NOMO-1 treated with DMSO at 0.1 percent for 48 hours (cell line): Measurements from ENCODE around the gene EXOC4.

Experiments used
- DNase-seq: peaks from one replicate; lab custom pipeline; 2025; ENCODE audit not compliant: unreplicated experiment; lab: John Stamatoyannopoulos, UW

The EXOC4 gene

DNA sequence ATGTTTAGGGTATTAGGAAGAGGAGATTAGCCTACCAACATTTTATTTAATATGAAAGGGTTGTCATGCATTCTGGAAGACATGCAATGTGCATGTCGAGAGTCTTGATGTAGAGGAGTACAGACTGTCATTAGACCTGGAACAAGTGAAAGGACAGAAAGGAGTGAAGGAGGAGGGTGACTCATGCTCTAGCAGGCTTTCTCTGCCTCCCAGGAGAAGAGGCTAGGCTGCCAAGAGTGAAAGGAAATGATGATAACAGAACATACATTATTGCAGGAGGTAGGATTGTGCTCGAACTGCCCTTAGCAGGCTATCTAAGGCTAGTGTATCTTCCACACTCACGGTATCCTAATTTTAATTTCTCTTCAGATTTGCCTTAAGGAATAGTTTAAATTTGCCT lies 228.8 kb downstream of the EXOC4 start:
- no peak for DNase-seq

DNA sequence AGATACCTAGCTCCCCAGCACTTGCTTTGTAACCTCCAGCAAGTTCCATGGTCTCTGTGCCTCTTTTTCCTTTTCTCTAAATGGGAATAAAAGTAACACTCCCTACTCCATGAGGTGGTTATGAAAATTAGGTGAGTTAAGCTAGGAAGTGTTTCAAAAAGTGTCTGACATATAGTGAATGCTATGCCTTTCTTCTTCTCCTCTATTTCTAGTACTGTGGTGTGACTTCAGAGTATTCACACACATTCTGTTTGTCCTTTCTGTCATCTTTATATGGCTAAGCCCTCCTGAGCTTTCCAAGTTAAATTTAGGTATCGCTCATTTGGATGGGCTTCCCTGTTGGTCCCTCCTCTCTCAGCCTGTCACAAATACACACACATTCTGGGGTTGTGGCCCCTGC lies 229.7 kb downstream of the EXOC4 start:
- DNase-seq, result no peak

DNA sequence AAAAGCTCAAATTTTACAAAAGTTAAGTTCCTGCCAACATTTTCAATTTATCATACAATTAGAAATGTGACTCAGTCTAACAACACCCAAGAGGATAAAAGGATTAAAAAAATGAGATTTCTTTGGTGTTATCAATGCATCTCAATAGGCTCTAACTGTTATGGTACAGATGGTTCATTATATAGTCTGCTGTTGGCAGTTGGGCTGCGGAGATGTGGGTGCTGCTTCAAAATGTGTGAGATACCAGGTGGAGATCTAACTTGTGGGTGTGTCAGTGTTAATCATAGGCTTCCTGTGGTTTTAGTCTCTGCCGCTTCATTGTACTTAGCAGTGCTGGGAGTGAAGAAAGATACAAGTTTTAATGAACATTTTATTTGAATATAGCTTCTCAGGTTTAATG lies 231.2 kb downstream of the EXOC4 start:
- no peak for DNase-seq

DNA sequence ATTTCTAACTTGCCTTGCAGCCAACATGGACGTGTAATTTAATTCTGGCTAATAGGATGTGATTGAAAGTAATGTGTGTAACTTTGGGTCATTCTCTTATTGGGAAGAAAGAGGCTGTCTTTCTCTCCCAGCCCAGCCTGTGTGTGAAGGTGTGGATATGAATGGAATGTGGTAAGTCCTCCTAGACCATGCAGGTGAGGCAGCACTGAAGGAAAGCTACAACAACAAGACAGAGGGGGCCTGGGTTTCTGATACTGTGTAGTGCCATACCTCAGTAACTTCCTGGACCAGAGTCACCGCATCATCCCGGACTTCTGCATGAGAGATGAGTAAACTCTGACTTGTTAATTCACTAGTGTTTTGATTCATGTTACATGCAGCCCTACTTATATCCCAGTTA lies 237.0 kb downstream of the EXOC4 start:
- no peak for DNase-seq

DNA sequence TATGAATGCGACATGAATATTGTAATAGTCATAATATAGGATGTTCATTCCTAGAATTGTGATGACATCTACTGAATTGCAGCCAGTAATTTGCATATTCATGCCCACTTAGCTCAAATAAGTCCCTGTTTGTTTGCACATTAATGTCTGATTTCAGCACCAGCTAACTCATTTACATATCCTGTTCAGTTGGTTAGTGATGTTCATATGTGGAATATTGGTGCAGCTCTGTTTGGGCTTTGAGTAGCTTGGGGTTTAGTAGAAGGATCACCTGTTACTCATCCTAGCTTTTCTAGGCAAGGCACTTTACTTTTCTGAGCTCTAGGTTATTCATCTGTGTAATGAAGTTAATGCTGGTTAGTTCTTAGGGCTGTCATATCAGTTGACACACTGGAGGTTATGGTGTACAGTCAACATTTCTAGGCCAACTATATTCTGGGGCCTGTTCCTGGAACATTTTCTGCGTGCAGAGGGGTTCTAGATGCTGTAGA lies 238.4 kb downstream of the EXOC4 start:
- DNase-seq, result no peak

DNA sequence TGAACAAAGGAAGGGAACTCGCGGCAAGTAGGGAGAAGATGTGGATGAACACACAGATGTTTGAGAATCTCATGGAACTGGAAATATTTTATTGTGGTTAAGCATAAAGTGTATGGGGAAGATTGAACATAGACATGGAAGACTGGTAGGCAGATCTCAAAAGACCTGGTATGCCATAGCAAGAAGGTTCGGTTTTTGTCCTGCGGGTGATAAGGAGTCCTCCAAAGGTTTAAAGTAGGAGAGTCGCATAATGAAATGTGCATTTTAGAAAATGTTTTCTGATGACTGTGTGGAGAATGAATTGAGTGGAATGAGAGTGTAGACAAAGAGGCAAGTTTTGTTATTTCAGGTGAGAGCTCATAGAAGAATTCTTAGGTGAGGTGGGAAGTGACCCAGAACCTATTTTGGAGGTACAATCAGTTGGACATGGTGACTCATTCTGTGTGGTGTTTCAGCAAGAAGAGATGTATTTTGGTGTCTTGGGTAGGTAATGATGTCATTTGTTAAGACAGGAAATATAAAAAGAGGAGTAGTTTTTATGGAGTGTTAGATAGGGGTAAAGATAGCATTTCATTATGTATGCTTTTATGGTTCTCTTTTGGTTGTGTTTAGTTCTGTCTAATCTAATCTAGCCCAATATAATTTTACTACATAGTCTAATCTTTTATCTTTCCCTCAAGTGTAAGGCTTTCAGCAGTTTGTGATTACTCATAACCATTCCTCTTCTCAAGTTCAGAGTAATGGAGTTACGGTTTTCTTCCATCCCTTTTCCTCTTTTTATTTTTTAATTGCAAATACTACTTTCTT lies 239.2 kb downstream of the EXOC4 start:
- no peak for DNase-seq

DNA sequence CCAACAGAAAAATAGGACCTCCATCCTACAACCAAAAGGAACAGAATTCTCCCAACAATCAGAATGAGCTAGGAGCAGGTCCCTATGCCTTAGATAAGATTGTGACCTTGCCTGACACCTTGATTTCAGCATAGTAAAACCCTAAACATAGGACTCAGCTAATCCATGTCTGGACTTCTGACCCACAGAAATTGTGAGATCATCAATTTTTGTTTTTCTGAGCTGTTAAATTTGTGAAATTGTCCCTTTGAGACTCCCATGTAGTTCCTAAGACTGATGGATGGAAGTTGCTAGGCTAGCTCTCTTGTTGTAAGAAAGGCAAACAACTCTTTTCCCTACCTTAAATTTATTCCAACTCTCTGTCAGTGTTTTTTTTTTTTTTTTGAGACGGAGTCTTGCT lies 244.2 kb downstream of the EXOC4 start:
- no peak for DNase-seq

DNA sequence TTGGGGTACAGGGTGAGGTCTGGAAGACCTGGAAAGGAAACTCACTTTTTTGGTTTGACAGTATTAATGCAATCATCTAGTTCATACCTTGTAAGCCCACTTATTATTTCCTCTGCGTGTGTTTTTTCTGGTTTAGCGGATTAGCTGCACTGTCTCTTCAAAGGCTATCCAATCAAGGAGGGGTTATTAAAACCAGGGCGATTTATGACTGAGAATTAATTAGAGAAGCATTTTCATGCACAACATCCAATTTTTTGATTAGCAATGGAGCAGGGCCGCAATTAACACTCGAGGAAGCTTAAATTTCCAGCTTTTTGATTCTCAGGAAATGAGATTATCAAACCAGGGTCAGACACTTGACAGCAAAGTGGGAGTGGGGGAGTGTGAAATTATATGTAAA lies 248.9 kb downstream of the EXOC4 start:
- no peak for DNase-seq

DNA sequence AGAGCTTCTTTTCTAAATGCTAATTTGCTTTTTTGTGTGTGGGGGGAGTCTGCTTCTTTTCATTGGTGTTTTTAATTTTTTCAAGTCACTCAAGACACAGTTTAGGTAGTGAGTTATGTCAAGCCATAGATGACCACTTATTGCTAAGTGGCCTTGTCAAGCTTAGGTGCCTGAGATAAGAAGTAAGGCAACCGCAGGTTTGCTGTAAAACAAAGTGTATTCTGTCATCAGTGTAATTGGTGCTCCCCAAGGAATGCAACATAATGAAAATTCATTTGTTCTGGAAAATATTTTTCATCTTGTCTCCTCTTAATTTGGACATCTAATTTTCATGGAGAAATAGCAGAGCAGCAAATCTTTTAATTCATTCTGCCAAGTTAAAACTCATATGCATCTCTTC lies 249.6 kb downstream of the EXOC4 start:
- no peak for DNase-seq

DNA sequence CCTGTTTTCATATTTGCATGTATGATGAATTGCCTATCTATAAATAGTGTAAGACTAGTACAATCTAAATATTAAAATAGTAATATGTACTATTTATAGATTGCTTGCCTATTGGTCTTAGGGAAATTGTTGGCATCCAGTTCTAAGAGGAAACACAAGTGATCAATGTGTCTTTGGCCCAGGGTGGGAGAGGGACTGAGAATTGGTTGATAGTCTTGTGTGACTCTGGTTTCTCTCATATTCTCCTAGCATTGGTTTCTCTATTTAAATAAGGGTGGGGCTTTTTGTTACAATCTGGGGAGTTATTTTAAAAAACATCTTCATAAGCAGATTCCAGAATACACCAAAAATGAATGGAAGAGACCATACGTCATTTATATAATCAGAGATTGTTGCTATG lies 250.1 kb downstream of the EXOC4 start:
- DNase-seq, result no peak

DNA sequence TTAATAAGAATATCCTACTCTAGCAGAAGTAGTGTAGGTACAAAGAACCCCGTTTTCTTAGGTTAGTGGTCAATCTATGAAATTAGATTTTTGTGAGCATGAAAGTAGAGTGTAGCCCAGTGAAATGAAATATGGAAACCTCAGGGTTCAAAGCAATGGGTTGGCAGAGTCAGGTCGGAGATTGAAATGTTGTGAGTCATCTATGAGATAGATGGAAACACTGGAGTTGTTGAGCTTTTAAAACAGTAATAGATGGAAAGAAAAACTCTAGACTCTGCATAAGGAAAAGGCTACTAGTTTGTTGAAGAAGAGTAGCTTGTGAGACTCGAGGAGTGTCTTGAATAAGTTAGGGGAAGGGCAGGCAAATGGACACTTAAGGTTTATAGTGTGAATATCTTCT lies 251.9 kb downstream of the EXOC4 start:
- no peak for DNase-seq

DNA sequence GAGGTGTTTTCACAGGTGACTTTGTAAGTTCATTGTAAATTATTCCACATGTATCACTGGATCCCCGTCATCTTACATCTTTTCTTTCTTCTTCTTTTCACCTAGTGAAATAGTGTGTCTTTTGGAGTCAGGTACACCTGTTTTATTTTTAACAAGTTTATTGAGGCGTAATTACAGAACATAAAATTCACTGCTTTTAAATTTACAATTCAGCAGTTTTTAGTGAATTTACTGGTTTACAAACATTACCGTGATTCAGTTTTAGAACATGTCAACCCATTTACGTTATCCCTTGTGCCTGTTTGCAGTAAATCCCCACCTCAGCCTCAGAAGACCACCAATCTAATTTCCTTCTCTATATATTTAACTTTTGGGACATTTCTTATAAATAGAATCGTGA lies 256.9 kb downstream of the EXOC4 start:
- no peak for DNase-seq

DNA sequence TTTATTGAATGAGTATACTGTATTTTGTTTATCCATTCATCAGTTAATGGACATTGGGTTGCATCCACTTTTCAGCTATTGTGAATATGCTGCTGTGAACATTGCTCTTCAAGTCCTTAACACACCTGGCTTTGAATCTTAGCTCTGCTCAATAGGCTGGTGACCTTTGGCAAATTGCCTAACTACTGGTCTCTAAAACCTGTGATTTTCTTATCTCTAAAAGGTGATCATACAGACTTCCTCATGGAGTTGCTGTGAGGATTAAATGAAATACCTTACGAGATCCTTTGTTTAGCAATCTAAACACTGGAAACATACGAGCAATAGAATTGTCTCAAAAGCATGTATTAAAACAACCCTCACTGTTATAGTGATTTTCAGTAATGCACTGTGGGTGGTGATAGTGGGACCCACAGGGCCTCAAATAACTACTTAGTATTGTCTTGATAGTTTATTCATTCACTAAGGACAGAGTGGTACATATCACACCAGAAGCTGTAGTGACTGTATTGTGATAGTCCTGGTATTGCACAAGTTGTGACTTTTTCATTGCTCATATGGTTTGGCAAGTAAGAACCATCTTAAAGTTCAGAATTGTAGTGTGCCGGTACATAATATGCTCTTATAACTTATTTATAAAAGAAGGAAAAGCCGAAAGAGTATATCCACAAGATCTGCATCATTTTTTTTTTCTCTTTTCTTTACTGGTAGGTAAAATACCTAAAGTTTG lies 257.6 kb downstream of the EXOC4 start:
- no peak for DNase-seq

DNA sequence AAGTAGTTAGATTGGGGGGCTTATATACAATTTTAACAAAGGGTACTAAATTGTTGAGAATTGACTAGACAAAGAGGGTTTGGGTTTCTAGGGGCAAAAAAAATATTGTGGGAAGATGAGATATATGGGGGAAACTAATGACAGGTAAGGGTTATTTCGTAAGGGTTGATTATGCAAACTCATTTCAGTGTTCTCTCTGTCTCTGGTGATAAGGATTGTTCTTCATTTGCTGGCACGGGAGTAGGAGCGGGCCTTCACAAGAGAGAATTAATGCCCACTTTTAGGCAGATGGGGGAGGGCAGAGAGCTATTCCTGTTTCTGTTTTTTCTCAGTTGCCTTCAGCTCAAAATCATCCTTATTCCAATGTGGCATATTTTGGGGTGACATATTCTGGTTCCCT lies 258.4 kb downstream of the EXOC4 start:
- peak; percentile 3 for DNase-seq

DNA sequence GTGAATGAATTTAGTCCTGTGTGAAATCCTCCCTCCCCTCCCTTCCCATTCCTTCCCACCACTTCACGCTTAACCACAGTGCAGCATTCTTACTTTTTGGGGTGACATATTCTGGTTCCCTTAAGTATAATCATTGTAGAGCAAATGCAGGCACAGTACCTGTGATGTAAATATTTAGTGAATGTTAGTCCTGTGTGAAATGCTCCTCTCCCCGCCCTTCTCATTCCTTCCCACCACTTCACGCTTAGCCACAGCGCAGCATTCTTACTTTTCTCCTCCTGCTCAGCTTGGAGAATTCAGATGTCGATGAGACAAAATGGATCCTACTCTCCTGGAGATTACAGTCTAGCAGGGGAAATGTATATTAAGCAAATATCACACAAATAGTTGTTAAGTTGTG lies 258.8 kb downstream of the EXOC4 start:
- DNase-seq, result no peak

DNA sequence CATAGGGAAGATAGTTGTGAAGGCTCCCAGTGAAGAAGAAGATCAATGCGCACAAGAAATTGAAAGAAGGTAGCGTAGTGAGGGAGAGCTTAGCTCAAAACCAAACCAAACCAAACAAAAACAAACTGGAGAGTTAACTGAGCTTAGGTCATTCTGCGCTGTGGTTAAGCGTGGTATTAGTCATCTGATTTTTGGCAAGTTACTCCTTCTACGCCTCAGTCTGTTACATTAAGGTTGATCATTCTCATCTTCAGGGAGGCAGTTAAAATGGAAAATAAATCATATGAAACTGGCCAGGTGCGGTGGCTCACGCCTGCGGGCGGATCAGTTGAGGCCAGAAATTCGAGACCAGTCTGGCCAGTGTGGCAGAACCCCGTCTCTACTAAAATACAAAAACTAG lies 259.7 kb downstream of the EXOC4 start:
- no peak for DNase-seq

DNA sequence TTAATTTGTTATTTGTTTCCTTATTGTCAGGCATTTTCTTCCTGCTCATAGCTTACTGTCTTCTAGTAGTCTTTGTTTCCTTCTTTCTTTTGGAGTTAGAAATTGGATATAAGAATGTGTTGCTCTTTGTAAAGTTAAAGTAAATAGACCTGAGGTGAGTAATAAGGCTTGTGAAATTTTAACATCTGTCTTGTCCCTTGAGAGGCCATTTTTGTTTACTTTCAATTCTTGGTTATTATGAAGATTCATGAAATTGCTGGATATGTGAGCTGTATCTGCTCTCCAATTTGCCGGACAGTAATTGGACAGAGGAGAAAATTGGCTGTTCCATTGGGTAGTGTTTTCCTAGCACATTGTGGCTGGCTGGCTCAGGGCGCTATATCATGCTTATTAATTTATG lies 260.7 kb downstream of the EXOC4 start:
- DNase-seq, result no peak

DNA sequence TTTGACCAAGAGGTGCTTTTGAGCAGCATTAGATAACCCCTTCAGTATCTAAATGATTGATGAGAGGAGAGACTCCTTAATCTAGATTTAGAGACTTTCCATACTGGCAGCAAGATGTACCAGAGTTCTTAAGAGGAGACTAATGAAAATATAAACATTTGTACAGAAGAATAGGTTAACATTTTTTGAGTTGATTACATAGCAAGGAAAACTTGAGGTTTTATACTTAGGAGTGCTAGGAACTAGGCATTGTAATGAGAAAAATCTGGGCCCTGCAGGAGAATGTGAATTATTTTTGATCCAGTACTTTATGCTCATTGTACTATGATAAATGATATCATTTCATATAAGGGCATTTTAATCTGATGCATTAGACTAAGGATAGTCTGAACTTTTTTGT lies 261.7 kb downstream of the EXOC4 start:
- no peak for DNase-seq

DNA sequence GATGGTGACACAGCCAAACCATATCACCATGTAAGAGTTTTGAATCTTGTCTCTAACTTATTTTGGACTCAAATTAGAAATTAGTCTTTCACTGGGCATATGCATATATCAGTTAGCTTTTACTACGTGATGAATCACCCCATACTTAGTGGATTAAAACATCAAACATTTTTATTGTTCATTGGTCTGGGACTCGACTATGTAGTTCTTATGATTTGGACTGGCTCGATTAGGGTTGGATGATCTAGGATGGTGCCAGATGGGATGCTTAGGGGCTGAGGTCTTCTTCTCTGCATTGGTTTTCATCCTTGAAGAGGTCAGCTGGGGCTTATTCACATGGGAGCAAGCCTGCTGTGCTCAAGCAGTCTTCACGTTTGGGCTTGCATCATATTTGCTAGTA lies 264.9 kb downstream of the EXOC4 start:
- DNase-seq, result no peak

DNA sequence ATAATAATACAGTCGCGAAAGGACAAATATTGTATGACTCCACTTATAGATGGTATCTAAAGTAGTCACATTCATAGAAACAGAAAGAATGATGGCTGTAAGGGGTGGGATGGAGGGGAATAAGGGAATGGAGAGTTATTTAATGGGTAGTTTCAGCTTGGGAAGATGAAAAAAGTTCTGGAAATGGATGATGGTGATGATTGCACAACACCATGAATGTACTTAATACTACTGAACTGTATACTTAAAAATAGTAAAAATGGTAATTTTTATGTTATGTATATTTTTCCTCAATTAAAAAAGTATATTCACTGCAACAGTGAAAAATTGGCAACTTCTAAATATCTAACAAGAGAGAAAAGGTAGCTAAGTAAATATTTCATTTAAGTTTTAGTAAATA lies 265.8 kb downstream of the EXOC4 start:
- no peak for DNase-seq

DNA sequence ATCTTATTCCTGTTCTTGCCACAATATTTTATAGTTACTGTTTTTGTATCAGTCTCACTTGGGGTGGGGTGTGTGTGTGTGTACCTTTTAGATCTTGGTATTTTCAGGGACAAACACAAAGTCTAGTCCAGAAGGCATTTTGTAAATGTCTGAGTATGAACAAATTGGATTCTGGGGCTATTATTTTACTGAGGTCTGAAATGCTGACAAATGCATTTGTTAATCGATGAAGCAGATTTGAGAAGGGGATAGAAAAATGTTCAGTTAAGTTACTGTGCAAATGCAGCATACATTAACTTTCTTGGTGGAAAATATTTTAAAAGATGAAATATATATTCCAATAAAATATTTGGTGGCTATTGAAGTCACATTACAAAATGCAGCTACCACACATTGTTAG lies 267.4 kb downstream of the EXOC4 start:
- no peak for DNase-seq

DNA sequence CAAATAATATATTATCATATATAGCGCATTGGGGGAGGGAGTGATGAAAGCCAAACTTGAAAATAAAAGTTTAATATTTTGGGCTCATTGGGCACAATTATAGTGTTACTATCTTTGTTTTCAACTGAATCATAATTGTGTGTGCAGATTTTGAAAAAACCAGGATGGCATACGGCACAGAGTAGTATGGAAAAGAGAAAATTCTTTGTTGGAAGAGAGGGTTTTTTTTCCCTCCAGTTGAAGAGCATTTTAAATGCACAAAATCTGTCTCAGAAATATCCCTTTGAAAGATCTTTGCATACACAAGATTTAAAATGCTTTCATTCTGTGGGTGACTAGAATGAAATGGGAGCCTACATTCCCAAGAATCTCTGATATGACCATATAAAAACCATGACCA lies 269.6 kb downstream of the EXOC4 start:
- DNase-seq, result no peak

DNA sequence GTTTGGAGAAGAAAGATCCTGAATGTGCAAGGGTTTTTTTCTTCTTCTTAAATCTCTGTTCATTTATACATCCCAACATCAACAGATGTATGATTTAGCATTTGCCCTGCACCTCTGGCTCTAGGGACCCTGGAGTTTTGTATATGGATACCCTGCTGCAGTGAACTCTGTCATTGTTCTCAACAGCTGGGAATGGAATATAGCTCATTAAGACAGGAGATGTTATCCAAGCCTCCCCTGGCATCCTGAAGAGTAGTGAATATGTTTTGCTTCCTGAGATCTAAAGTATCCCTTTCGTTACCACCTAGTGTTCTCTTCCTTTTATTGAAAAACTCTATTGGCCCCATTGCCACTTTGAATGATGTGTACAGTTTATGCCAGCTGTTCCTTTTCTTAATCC lies 275.9 kb downstream of the EXOC4 start:
- no peak for DNase-seq
